ENCODE measurements around the gene SLC25A21.
A peak's percentile ranks its signal among the peaks of the same experiment; 100 is the strongest.
"Not testable (repeated sequence)": the region's sequence is repeated elsewhere in the genome, so short reads cannot be mapped to it uniquely, and the experiment has no call there.

Gene SLC25A21

DNA sequence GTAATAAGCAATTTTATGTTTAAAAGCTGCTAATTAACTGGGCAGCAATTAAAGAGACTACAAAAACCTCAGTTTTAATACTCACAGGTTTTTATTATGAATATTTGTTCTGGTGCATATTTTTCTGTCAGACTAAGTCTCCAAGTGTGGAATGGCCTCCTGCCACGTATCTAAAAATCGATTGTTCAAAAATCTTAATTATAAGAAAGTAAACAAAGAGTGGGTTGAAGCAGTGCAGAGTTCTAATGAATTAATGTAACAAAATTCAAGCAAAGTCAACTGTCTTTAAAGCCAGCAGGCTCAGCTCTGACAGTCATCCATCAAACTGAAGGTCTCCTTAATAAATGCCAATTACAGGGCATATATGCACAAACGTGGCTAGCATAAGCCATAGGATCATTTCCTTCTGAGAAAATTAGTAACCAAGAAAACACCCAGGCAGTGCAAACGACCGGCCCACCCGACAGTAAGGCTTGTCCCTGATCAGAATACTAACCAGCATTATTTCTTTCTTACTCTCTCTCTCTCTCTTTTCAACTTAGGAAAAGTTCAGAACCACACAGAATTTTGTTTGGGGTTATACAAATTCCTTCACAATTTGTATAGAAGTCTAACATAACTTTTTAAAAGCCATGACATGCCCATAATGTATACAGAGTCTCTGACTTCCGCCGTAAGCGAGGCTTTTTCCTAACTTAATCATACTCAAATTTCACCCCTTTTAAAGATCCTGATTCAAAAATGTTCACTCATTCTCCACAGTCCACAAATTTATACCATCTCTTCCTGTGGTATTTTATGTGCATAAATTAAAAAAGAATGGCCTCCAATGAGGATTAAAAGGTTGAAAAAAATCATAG, 83.8 kb downstream of the SLC25A21 start:
- DNase-seq (ENCODE audit: low read depth, low spot score): no peak

GRCh38 chr14:37087520-37087919, 84.9 kb downstream of the SLC25A21 start:
- no peak for DNase-seq (ENCODE audit: low read depth, low spot score)

- DNase-seq (ENCODE audit: low read depth, low spot score): no peak
Measured at GRCh38 chr14:37083599-37083998, 88.8 kb downstream of the SLC25A21 start.

DNA sequence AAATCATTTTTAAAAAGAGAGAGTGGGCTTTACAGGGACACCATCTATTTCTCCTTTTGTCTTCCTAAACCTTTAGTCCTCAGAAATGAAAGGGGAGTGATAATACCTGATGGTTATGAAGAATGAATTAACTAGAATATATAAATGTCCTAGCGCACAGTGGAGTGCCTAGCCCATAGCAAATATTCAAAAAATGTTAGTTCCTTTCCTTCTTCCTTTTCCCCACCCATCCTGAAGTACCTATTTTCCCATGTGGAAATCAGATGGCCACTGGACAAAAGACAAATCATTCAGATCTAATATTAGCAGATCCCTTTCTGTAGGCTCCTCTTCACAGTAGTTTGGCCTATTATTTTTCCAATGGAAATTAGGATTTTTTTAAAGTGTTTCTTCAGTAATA, 90.0 kb downstream of the SLC25A21 start:
- no peak for DNase-seq (ENCODE audit: low read depth, low spot score)

DNA sequence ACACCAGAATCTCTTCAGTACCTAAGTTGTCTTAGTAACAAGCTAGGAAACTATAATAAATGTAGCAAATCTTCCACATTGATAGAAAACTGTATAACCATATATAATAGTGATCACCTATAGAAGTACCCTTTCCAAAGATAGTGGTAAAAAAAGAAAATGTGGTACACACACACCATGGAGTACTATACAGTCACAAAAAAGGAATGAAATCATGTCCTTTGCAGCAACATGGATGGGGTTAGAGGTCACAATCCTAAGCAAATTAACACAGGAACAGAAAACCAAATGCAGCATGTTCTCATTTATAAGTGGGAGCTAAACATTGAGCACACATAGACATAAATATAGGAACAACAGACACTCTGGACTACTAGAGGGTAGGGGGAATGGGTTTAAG, 90.5 kb downstream of the SLC25A21 start:
- DNase-seq (ENCODE audit: low read depth, low spot score): no peak

- DNase-seq (ENCODE audit: low read depth, low spot score): no peak
Measured at GRCh38 chr14:37081218-37081617, 91.2 kb downstream of the SLC25A21 start.

DNA sequence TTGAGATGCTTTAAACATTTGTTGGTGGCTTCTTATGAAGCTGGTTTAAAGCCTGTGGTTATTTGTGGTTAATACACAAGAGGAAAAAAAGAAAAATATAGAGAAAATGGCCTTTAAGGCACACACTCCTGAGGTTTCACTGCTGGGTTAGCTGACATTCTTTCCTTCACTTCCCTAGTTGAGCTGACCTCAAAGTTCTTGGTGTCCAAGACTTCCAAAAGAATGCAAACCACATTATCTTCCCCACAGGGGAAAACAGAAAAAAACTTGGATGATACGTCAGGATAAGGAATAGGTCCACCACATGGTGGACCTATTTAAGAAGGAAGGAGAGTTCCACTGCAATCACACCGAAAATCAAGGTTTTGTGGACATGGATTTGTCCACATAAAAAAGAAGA, 94.3 kb downstream of the SLC25A21 start:
- no peak for DNase-seq (ENCODE audit: low read depth, low spot score)

GRCh38 chr14:37074320-37074719, 98.1 kb downstream of the SLC25A21 start:
- not testable (repeated sequence) for DNase-seq (ENCODE audit: low read depth, low spot score)

GRCh38 chr14:37063467-37064240, 108.8 kb downstream of the SLC25A21 start:
- DNase-seq (ENCODE audit: low read depth, low spot score): no peak

GRCh38 chr14:37062191-37062803, 110.1 kb downstream of the SLC25A21 start:
- no peak for DNase-seq (ENCODE audit: low read depth, low spot score)

DNA sequence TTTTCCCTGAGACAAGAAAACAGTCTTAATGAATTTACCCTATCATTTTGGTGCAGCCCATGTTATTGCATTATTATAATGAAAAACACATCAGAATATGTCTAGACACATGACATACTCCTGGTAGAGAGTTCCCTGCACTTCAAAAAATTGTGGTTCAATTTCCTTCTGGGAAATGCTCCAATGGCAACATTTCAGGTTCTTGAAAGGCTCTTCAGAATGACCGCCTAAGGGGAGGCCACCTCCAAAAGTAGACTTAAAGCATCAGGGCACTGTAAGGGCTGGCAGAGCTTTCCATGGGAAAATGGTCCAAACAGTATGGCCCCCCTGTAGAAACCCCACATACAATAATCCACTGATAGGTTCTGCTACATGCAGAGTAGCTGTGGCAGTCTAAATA, 110.7 kb downstream of the SLC25A21 start:
- DNase-seq (ENCODE audit: low read depth, low spot score): peak; percentile 22

DNA sequence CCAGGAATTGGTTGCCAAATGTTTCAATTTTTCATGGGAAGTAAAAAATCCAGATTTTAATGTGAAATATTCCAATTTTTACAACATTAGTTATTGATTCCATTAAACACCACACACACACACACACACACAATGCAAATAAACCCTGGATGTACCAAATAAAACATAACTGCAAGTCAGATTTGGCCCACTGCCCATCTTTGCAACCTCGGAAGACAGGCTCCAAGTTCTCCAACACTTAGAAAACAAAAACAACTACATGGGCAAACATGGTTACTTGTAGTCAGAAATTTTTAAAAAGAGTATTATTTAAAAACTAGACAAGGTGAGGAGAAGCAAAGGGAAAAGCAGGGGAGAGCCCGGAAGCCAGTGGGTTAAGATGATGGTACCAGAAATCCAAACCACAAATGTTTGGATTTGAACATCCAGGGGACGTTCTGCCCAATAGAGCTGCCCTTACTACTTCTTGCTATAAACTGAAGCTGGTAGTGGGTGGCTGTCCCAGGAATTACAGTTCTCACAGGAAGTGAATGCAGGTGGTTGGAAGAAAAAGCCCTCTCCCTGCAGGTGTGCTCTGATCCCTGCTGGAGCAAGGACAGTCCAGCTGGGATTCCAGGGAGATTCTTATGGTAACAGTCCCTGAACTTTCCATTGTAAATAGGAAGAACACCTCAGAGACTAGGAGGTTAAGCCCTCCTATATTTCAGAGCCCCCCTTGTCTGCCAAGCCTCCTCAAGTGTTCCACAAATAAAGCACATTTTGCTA, 111.7 kb downstream of the SLC25A21 start:
- no peak for DNase-seq (ENCODE audit: low read depth, low spot score)

- no peak for DNase-seq (ENCODE audit: low read depth, low spot score)
Measured at GRCh38 chr14:37057776-37058175, 114.6 kb downstream of the SLC25A21 start.

DNA sequence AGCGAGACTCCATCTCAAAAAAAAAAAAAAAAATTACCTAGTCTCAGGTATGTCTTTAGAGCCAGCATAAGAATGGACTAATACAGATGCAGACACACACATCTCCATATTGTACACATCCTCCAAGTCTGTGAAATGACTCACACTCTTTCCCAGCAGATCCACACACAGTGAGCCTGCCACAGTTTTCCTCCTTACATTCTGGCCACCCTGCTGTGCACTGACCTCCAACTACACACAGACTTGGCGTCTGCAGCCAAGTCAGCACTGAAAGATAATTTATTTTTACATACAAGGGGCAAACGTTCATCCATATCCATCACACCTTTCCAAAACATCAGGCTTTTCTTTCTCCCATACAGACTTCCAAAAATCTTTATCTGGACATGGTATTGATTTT, 115.9 kb downstream of the SLC25A21 start:
- peak; percentile 73 for DNase-seq (ENCODE audit: low read depth, low spot score)

DNA sequence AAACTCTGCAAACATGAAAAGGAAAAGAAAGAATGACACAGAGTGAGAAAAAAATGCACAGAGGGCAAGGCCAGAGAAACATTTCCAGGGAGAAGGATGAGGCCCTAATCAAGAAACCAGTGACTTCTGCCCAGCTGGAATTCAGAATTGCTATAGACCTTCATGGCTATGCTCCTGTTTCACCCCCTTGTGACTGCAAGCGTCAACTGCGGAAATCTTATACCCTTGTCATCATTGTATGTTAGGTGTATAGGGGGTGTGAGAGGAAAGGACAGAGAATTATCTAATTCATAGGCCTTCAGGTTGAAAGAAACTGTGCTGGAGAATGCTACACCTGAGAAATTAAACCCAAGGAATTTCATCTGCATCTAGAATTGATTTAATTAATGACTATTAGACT, 117.5 kb downstream of the SLC25A21 start:
- no peak for DNase-seq (ENCODE audit: low read depth, low spot score)

DNA sequence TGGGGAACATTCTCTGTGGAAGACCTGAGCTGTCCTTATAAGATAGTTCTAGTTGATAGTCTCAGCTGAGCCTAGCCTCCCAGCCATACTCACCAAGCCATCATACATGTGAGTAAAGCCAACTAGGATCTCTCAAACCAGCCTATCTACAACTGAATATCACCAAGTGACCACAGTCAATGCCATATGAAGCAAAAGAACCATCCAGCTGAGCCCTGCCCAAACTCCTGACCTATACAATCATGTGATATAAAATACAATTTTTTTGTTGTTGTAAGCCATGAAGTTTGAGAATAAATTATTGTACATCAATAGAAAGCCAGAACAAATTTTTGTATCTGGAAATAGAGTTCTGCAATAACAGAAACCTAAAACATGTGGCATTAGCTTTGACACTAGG, 118.3 kb downstream of the SLC25A21 start:
- no peak for DNase-seq (ENCODE audit: low read depth, low spot score)

DNA sequence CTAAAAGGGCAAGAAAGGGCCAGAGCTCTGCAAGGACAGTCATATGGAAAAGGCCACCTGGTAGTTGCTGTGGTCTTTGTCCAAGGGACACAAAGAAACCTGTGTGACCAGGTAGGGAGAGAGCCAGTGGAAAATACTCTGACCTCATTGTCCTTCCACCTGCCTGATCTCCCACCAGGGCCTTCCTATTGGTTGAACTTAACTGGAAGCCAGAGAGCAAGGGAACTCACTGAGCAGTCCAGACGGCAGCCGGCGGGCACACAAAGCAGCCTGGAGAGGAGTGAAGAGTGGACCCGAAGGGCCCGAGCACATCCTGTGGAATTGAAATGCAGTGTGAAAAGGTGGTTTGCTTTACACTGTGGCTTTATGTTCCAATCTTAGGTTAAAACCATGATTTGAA, 120.7 kb downstream of the SLC25A21 start:
- no peak for DNase-seq (ENCODE audit: low read depth, low spot score)

- DNase-seq (ENCODE audit: low read depth, low spot score): no peak
Measured at GRCh38 chr14:37051153-37051552, 121.3 kb downstream of the SLC25A21 start.

DNA sequence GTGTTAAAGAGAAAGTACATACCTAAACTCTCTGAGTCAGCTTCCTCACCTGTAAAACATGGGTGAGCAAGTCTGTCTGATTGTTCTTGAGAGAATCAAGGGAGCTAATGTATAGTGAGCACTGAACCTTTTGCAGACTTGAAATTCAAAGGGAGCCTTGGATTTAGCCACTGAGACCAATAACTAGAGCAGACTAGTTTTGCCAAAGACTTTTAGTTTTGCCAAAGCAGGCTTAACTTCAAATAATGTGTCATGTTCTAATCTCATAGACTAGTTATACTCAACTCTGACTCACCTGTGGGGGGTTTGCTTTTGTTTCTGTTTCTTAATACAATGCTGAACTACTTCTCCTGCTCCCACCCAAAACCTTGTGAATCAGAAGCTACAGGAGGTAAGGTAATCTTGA, 123.7 kb downstream of the SLC25A21 start:
- DNase-seq (ENCODE audit: low read depth, low spot score): no peak

DNA sequence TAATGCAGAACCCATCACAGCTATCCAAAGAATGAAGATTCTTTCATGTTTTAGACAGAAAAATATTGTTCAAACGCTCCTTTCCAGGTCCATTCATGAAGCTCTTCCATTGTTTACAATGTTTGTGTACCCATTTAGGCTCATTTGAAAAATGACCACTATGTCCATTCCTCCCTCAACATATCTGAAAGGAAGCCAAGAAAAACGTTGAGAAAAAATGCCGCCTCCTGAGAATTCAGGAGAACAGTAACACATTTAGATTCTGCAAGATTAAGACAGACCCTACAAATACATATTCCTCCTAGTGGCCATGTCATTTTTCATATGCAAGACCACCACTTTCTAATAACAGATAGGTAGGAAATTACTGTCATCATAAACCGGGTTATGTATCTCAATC, 124.4 kb downstream of the SLC25A21 start:
- DNase-seq (ENCODE audit: low read depth, low spot score): no peak

DNA sequence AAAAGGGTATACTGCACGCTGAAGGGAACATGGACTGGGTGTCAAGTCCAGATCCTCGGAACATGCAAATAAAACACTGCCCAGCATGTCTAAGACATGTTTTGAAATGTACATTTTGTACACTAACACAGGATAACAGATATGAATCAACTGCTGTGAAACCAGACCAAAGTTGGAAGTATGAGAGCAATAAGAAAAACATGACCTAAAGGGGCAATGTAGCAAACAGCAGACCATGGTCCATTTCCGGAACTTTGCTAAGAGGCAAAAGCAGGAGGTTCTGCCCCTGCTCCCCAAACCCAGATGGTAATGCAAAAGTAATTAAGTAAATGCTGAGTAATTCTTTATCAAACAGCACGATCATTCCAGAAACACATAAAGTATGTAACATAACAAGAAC, 125.2 kb downstream of the SLC25A21 start:
- no peak for DNase-seq (ENCODE audit: low read depth, low spot score)

GRCh38 chr14:37046815-37047214, 125.6 kb downstream of the SLC25A21 start:
- no peak for DNase-seq (ENCODE audit: low read depth, low spot score)
